HEK293 (cell line): ENCODE data around the gene USP1.

Experiments
- CTCF ChIA-PET: fragments of 350-600 bp; formaldehyde crosslinking; extraction: SDS; loops from one replicate; lab custom pipeline; 2021; ENCODE audit warnings: antibody characterized with exemption; lab: Yijun Ruan, JAX
- POLR2A ChIA-PET: fragments of 300-600 bp; formaldehyde crosslinking; extraction: SDS; loops from one replicate; lab custom pipeline; 2020; ENCODE audit warnings: antibody characterized with exemption, inconsistent platforms; lab: Yijun Ruan, JAX
- H3K27ac ChIP-seq: fragments of 200-500 bp; sonication (Bioruptor generic); 2 replicates; pipeline ENCODE4 v1.5.1; 2014; ENCODE audit warnings: low read depth, low read length, control low read depth, inconsistent platforms; ENCODE audit errors: extremely low read depth
- H3K36me3 ChIP-seq, 2 experiments: fragments of 200-500 bp in 1 of 2; sonication (Bioruptor generic) in 1 of 2; 1 replicate in 1 of 2; 2 replicates in 1 of 2; pipeline ENCODE4 v1.5.1; 2014 to 2017; ENCODE audit warnings: inconsistent platforms in 2 of 2, low read length in 2 of 2; ENCODE audit not compliant: control insufficient read depth in 2 of 2, insufficient read depth in 1 of 2
- H3K4me1 ChIP-seq: fragments of 200-500 bp; sonication (Bioruptor generic); 2 replicates; pipeline ENCODE4 v1.5.1; 2014; ENCODE audit warnings: mild to moderate bottlenecking, low read length, inconsistent platforms; ENCODE audit not compliant: control insufficient read depth, insufficient read depth
- H3K4me3 ChIP-seq: 2 replicates; pipeline ENCODE4 v1.5.1; 2011; ENCODE audit warnings: low read depth, mild to moderate bottlenecking, control low read depth, low read length, moderate library complexity
- H3K9me3 ChIP-seq: fragments of 200-500 bp; sonication (Bioruptor generic); 2 replicates; pipeline ENCODE4 v1.5.1; 2014; ENCODE audit warnings: low read depth, low read length, inconsistent platforms; ENCODE audit not compliant: control insufficient read depth, insufficient read depth
- GLI2 ChIP-seq: fragments of 450-650 bp; formaldehyde crosslinking; IDR thresholded peaks from 2 replicates; pipeline ENCODE4; 2017; ENCODE audit warnings: missing biosample characterization, missing genetic modification characterization, low read depth, borderline replicate concordance
- GLIS2 ChIP-seq: fragments of 450-650 bp; formaldehyde crosslinking; IDR thresholded peaks from 2 replicates; pipeline ENCODE4 v1.5.1; 2016; ENCODE audit warnings: missing biosample characterization, missing genetic modification characterization
- HIC1 ChIP-seq: fragments of 450-650 bp; formaldehyde crosslinking; IDR thresholded peaks from 2 replicates; pipeline ENCODE4 v1.5.1; 2016; ENCODE audit warnings: missing biosample characterization, missing genetic modification characterization
- KLF7 ChIP-seq: fragments of 450-650 bp; formaldehyde crosslinking; IDR thresholded peaks from 2 replicates; pipeline ENCODE4 v1.5.1; 2016; ENCODE audit warnings: missing biosample characterization, missing genetic modification characterization, borderline replicate concordance
- OSR2 ChIP-seq: fragments of 450-650 bp; formaldehyde crosslinking; IDR thresholded peaks from 2 replicates; pipeline ENCODE4 v1.5.1; 2016; ENCODE audit warnings: missing biosample characterization, missing genetic modification characterization
- PBX3 ChIP-seq: sonication (generic); formaldehyde crosslinking; IDR thresholded peaks from 2 replicates; pipeline ENCODE4 v1.8.1; 2022; ENCODE audit warnings: mild to moderate bottlenecking, moderate library complexity, missing genetic modification reagents
- PRDM10 ChIP-seq: fragments of 450-650 bp; formaldehyde crosslinking; IDR thresholded peaks from 2 replicates; pipeline ENCODE4 v1.5.1; 2016; ENCODE audit warnings: missing biosample characterization, missing genetic modification characterization
- SCRT2 ChIP-seq: fragments of 450-650 bp; formaldehyde crosslinking; IDR thresholded peaks from 2 replicates; pipeline ENCODE4 v1.5.1; 2016; ENCODE audit warnings: missing biosample characterization, missing genetic modification characterization
- SETDB1 ChIP-seq: IDR thresholded peaks from one replicate; pipeline ENCODE4 v1.6.1; 2017; ENCODE audit warnings: mild to moderate bottlenecking, low read length, moderate library complexity, mixed read lengths; ENCODE audit not compliant: insufficient read length
- TCF7L2 ChIP-seq: IDR thresholded peaks from 2 replicates; pipeline ENCODE4 v1.6.1; 2011; ENCODE audit warnings: low read depth, mild to moderate bottlenecking, inconsistent platforms, low read length, moderate library complexity, borderline replicate concordance
- ZBTB20 ChIP-seq: fragments of 450-650 bp; formaldehyde crosslinking; IDR thresholded peaks from 2 replicates; pipeline ENCODE4 v1.5.1; 2016; ENCODE audit warnings: missing biosample characterization, missing genetic modification characterization
- ZBTB48 ChIP-seq: fragments of 450-650 bp; formaldehyde crosslinking; IDR thresholded peaks from 2 replicates; pipeline ENCODE4 v1.5.1; 2016; ENCODE audit warnings: missing biosample characterization, missing genetic modification characterization
- ZBTB8A ChIP-seq: fragments of 450-650 bp; formaldehyde crosslinking; IDR thresholded peaks from 2 replicates; pipeline ENCODE4 v1.5.1; 2016; ENCODE audit warnings: missing biosample characterization, missing genetic modification characterization
- ZFHX2 ChIP-seq: fragments of 450-650 bp; formaldehyde crosslinking; conservative IDR thresholded peaks from 2 replicates; pipeline ENCODE4 v1.5.1; 2016; ENCODE audit warnings: missing biosample characterization, missing genetic modification characterization
- ZIC2 ChIP-seq: fragments of 450-650 bp; formaldehyde crosslinking; IDR thresholded peaks from 2 replicates; pipeline ENCODE4 v1.5.1; 2016; ENCODE audit warnings: missing biosample characterization, missing genetic modification characterization
- ZNF132 ChIP-seq: fragments of 450-650 bp; formaldehyde crosslinking; IDR thresholded peaks from 2 replicates; pipeline ENCODE4 v1.5.1; 2017; ENCODE audit warnings: missing biosample characterization, missing genetic modification characterization, borderline replicate concordance
- ZNF18 ChIP-seq: fragments of 450-650 bp; formaldehyde crosslinking; IDR thresholded peaks from 2 replicates; pipeline ENCODE4 v1.5.1; 2016; ENCODE audit warnings: missing biosample characterization, missing genetic modification characterization
- ZNF214 ChIP-seq: fragments of 450-650 bp; formaldehyde crosslinking; IDR thresholded peaks from 2 replicates; pipeline ENCODE4 v1.5.1; 2017; ENCODE audit warnings: missing biosample characterization, mild to moderate bottlenecking, missing genetic modification characterization, borderline replicate concordance
- ZNF514 ChIP-seq: fragments of 450-650 bp; formaldehyde crosslinking; IDR thresholded peaks from 2 replicates; pipeline ENCODE4 v1.5.1; 2016; ENCODE audit warnings: missing biosample characterization, missing genetic modification characterization
- ZNF571 ChIP-seq: fragments of 450-650 bp; formaldehyde crosslinking; IDR thresholded peaks from 2 replicates; pipeline ENCODE4 v1.5.0; 2017; ENCODE audit warnings: missing biosample characterization, missing genetic modification characterization
- ZNF585B ChIP-seq: fragments of 450-650 bp; formaldehyde crosslinking; IDR thresholded peaks from 2 replicates; pipeline ENCODE4 v1.5.1; 2016; ENCODE audit warnings: missing biosample characterization, missing genetic modification characterization
- ZNF624 ChIP-seq: fragments of 450-650 bp; formaldehyde crosslinking; IDR thresholded peaks from 2 replicates; pipeline ENCODE4 v1.5.1; 2017; ENCODE audit warnings: missing biosample characterization, missing genetic modification characterization
- ZSCAN16 ChIP-seq: fragments of 450-650 bp; formaldehyde crosslinking; IDR thresholded peaks from 2 replicates; pipeline ENCODE4 v1.5.1; 2016; ENCODE audit warnings: missing biosample characterization, missing genetic modification characterization

USP1 gene

DNA sequence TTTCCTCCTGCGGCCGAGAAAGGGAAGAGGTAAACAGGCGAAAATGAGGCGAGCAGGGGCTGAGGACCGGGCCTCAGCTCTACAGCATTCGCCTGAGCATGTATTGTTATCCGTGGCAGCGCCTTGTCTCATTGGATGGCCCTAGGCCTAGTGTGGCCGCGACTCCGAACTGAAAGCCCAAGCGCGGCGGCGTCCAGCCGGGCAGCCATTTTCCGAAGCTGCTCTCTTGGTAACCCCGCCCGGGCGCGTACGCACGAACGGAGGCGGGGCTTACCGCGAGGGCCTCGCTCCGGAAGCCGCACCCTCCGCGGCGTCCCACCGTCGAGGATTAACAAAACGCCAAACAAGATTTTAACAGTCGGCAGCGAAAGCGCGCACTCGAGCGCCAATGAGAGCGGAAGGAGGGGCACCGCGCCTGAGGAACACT, 797 bp upstream of the USP1 start (continued):
- TF ChIP-seq KLF7 (tag by site-specific recombination), result no peak; the same call in 1 of the 2 replicates
- TF ChIP-seq ZNF132 (tag by site-specific recombination), result no peak
- TF ChIP-seq ZNF18 (tag by site-specific recombination), result no peak
- no peak for TF ChIP-seq HIC1 (tag by site-specific recombination)
- TF ChIP-seq ZNF214 (tag by site-specific recombination), result no peak
- TF ChIP-seq ZNF514, result no peak

- no peaks in the 10 kb centered on the region for H3K4me1 ChIP-seq
- H3K27ac ChIP-seq, result peak overlapping the region; percentile 98
- H3K4me3 ChIP-seq, result peak overlapping the region; percentile 98
- peaks cover 10 to 18% of the 10 kb centered on the region in 2 experiments for H3K36me3 ChIP-seq
- POLR2A ChIA-PET, result interaction anchor here (2.5 kb wide), 1 partner anchor 13 kb away, joined by 11 read pairs; no protein-coding TSS in a partner anchor
- H3K9me3 ChIP-seq, result no peaks in the 10 kb centered on the region
- CTCF ChIA-PET, result interaction anchor here (0.5 to 1.2 kb wide), 3 partner anchors 46 to 261 kb away, joined by 3 read pairs; no protein-coding TSS in a partner anchor
- TF ChIP-seq ZNF624 (tag by site-specific recombination) (no peak), ZBTB48 (tag by site-specific recombination) (peak; percentile 23; the same call in 1 of the 2 replicates), OSR2 (tag by site-specific recombination) (no peak), ZIC2 (tag by site-specific recombination) (no peak), ZFHX2 (tag by site-specific recombination) (peak; percentile 22; the same call in 1 of the 2 replicates), ZNF585B (tag by site-specific recombination) (no peak), ZNF571 (tag by site-specific recombination) (no peak), ZSCAN16 (tag by site-specific recombination) (no peak), TCF7L2 (no peak), PRDM10 (tag by site-specific recombination) (peak; percentile 49; the same call in 1 of the 2 replicates), GLI2 (no peak), PBX3 (CRISPR knock-in tag) (no peak), ZBTB20 (peak; percentile 92), HIC1 (tag by site-specific recombination) (no peak), GLIS2 (peak; percentile 61; the same call in 1 of the 2 replicates), SCRT2 (tag by site-specific recombination) (peak; percentile 65; the same call in 1 of the 2 replicates), SETDB1 (no peak), ZBTB8A (peak; percentile 44)
These were observed 558 bp downstream of the USP1 start for GRCh38 chr1:62437273-62437940.
